ENCODE data around the gene CCDC181.

GRCh38 chr1:169387399-169387798 lies 39.9 kb downstream of the CCDC181 start:
- TF ChIP-seq RAD21 (IDR thresholded peaks at IDR 0.05; ENCODE audit: low read depth) (no peak), MAX (IDR thresholded peaks at IDR 0.05) (no peak), TAF1 (IDR thresholded peaks at IDR 0.05; ENCODE audit: low read depth) (no peak), TEAD4 (IDR thresholded peaks at IDR 0.05) (no peak), EP300 (IDR thresholded peaks at IDR 0.05; ENCODE audit: borderline replicate concordance) (no peak), YY1 (IDR thresholded peaks at IDR 0.05; ENCODE audit: low read depth) (no peak), NFIC (IDR thresholded peaks at IDR 0.05) (no peak), FOXM1 (IDR thresholded peaks at IDR 0.05; ENCODE audit: borderline replicate concordance, low read depth) (no peak)

Data from Ishikawa (cell line).